Esophagus (tissue), 2 donors: Measurements from ENCODE around the gene GRHL1. TPM values are rescaled to one million over a fixed set of nuclear protein-coding genes. Genes with fewer than 3 reads are reported as not detected.
A peak's percentile ranks its signal among the peaks of the same experiment; 100 is the strongest.

Source experiments
- H3K27ac ChIP-seq, 2 donors: one replicate each; pipeline ENCODE4 v1.5.1; 2013; ENCODE audit warnings: low read depth in 2 of 2, mild to moderate bottlenecking in 2 of 2, inconsistent platforms in 1 of 2, low read length in 1 of 2, moderate library complexity in 1 of 2
- H3K27me3 ChIP-seq, 2 donors: one replicate each; pipeline ENCODE4 v1.6.1; 2013; ENCODE audit warnings: low read length in 2 of 2, control low read depth in 1 of 2, mild to moderate bottlenecking in 1 of 2; ENCODE audit not compliant: insufficient read depth in 2 of 2, control insufficient read depth in 1 of 2
- H3K36me3 ChIP-seq, 2 donors: one replicate each; pipeline ENCODE4 v1.6.1; 2013; ENCODE audit warnings: low read length in 1 of 2; ENCODE audit not compliant: control insufficient read depth in 2 of 2, insufficient read depth in 2 of 2
- H3K4me1 ChIP-seq, 2 donors: one replicate each; pipeline ENCODE4 v1.6.1; 2013; ENCODE audit warnings: low read length in 1 of 2; ENCODE audit not compliant: control insufficient read depth in 2 of 2, insufficient read depth in 2 of 2
- H3K4me3 ChIP-seq, 2 donors: one replicate each; pipeline ENCODE4 v1.5.1; 2013; ENCODE audit warnings: low read length in 2 of 2, mild to moderate bottlenecking in 2 of 2, low read depth in 1 of 2, moderate library complexity in 1 of 2
- H3K9me3 ChIP-seq, 2 donors: one replicate each; pipeline ENCODE4 v1.6.1; 2013; ENCODE audit warnings: mild to moderate bottlenecking in 2 of 2, low read depth in 1 of 2, low read length in 1 of 2, moderate library complexity in 1 of 2; ENCODE audit not compliant: control insufficient read depth in 2 of 2, insufficient read depth in 1 of 2
- WGBS, 2 donors: extraction: QIAGEN DNeasy Blood & Tissue Kit; methylation state at CpG; one replicate each; pipeline ENCODE4 v1.1.7; 2013; 5-methylcytosine and 5-hydroxymethylcytosine counted together
- polyA plus RNA-seq, 2 donors: library from polyadenylated mRNA; stranded (reverse); fragments of 200-250 nt; gene quantifications; one replicate each; pipeline ENCODE4 v1.2.3, GENCODE V29; 2013
- donor health status: healthy with polysubstance abuse.
- donor health status: Bipolar disorder and iron deficiency.

GRHL1 gene
- polyA plus RNA-seq, 2 donors, result 61.8 to 94.7 TPM

- Histone ChIP-seq H3K36me3 (peaks cover 0 to 2% of the 10 kb centered on the region in 2 donors), H3K4me3 (peak overlapping the region; percentile 42 to 75), H3K27me3 (no peaks in the 10 kb centered on the region), H3K9me3 (no peaks in the 10 kb centered on the region), H3K4me1 (peaks cover 0 to 3% of the 10 kb centered on the region in 2 donors), H3K27ac (peak overlapping the region; percentile 33 to 63)
- WGBS, 2 donors, result 60 to 92% methylated on average over 3 of the region's 3 CpGs
Observed at GRCh38 chr2:9954136-9954535, 2.6 kb downstream of the GRHL1 start.

DNA sequence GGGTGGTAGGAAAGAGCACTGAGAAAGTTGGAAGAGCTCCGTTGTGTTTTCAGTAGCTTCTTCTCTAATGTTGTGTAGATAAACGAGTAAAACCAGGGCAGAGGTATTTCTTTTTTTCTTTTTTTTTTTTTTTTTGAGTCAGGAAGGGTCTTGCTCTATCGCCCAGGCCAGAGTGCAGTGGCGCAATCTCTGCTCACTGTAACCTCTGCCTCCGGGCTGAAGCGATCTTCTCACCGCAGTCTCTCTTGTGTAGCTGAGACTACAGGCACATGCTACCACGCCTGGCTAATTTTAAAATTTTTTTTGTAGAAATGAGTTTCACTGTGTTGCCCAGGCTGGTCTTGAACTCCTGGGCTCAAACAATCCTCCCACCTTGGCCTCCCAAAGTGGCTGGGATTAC is 6.6 kb downstream of the GRHL1 start:
- Histone ChIP-seq H3K4me3 (no peak overlapping the region), H3K27me3 (no peaks in the 10 kb centered on the region), H3K36me3 (peaks cover 2 to 7% of the 10 kb centered on the region in 2 donors), H3K27ac (no peak overlapping the region), H3K9me3 (no peaks in the 10 kb centered on the region), H3K4me1 (no peaks in the 10 kb centered on the region)
- WGBS, 2 donors, result 93 to 95% methylated on average over 8 of the region's 8 CpGs

DNA sequence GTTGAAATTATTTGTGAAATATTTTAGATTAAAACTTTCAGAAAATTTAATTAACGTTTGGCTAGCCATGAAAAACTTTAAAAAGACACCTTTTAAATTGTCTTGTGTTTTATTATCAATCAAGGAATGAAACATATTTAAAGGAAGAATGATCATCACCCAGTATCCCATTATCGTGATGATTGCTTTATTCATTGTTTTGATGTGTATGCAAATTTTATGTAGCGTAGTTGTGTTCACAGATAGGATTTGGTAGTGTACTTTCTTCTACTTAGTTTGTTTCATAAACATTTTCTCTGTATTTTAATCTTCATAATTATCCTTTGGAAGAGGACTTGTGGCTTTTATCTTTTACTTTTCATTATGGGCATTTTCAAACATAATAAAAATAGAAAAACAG is 7.8 kb downstream of the GRHL1 start:
- H3K4me3 ChIP-seq, result no peak overlapping the region
- no peaks in the 10 kb centered on the region for H3K27me3 ChIP-seq
- H3K9me3 ChIP-seq, result no peaks in the 10 kb centered on the region
- no peak overlapping the region for H3K27ac ChIP-seq
- 94% methylated on average over 3 of the region's 3 CpGs for WGBS, 2 donors
- H3K4me1 ChIP-seq, result no peaks in the 10 kb centered on the region
- H3K36me3 ChIP-seq, result peaks cover 3 to 10% of the 10 kb centered on the region in 2 donors

- Histone ChIP-seq H3K4me3 (no peak overlapping the region), H3K4me1 (no peaks in the 10 kb centered on the region), H3K27ac (no peak overlapping the region), H3K9me3 (no peaks in the 10 kb centered on the region), H3K27me3 (no peaks in the 10 kb centered on the region), H3K36me3 (peaks cover 5 to 9% of the 10 kb centered on the region in 2 donors)
- WGBS, 2 donors, result 79 to 82% methylated on average over 10 of the region's 10 CpGs
Observed at GRCh38 chr2:9961013-9961412, 9.5 kb downstream of the GRHL1 start.

- H3K4me1 ChIP-seq, result no peaks in the 10 kb centered on the region
- H3K27me3 ChIP-seq, result no peaks in the 10 kb centered on the region
- H3K9me3 ChIP-seq, result no peaks in the 10 kb centered on the region
- peaks cover 5 to 18% of the 10 kb centered on the region in 2 donors for H3K36me3 ChIP-seq
- 78 to 82% methylated on average over 7 of the region's 7 CpGs for WGBS, 2 donors
- no peak overlapping the region for H3K27ac ChIP-seq
- H3K4me3 ChIP-seq, result no peak overlapping the region
Observed at GRCh38 chr2:9964334-9964980, 13.0 kb downstream of the GRHL1 start.

GRCh38 chr2:9965119-9965822 is 13.8 kb downstream of the GRHL1 start:
- no peak overlapping the region for H3K27ac ChIP-seq

DNA sequence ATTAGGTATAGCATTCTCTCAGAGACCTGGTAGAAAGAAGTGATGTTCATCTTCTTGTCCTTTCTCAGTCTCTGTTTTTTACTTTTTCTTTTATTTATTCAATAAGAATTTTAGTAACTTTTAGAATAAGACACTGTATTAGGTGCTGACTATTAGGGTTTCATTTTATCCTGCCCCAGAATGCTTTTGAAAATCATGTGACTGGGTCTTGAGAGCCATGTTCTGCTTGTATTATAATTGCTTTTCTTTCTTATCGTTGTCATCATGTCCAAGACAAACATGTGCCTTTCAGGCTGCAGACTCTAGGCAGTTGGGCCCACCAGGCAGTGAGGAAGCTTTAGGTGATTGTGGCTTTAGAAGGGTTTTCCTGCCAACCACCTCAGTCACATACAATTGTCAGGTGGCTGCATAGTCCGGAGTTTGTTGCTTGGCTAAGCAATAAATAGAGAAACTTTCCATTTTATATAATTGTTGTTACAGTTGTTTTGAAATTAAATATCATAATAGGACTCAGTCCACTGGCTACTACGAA is 15.1 kb downstream of the GRHL1 start:
- Histone ChIP-seq H3K4me3 (no peak overlapping the region), H3K27ac (peak overlapping the region; percentile 51 to 78), H3K4me1 (no peaks in the 10 kb centered on the region), H3K9me3 (no peaks in the 10 kb centered on the region), H3K27me3 (no peaks in the 10 kb centered on the region), H3K36me3 (peaks cover 6 to 13% of the 10 kb centered on the region in 2 donors)
- 67 to 73% methylated on average over 3 of the region's 3 CpGs for WGBS, 2 donors

More at GRCh38 chr2:9965119-9965822, 13.8 kb downstream of the GRHL1 start:
- H3K27me3 ChIP-seq, result no peaks in the 10 kb centered on the region
- H3K36me3 ChIP-seq, result peaks cover 5 to 18% of the 10 kb centered on the region in 2 donors
- H3K4me3 ChIP-seq, result no peak overlapping the region
- WGBS, 2 donors, result 87 to 90% methylated on average over 8 of the region's 8 CpGs
- no peaks in the 10 kb centered on the region for H3K9me3 ChIP-seq
- H3K4me1 ChIP-seq, result no peaks in the 10 kb centered on the region

DNA sequence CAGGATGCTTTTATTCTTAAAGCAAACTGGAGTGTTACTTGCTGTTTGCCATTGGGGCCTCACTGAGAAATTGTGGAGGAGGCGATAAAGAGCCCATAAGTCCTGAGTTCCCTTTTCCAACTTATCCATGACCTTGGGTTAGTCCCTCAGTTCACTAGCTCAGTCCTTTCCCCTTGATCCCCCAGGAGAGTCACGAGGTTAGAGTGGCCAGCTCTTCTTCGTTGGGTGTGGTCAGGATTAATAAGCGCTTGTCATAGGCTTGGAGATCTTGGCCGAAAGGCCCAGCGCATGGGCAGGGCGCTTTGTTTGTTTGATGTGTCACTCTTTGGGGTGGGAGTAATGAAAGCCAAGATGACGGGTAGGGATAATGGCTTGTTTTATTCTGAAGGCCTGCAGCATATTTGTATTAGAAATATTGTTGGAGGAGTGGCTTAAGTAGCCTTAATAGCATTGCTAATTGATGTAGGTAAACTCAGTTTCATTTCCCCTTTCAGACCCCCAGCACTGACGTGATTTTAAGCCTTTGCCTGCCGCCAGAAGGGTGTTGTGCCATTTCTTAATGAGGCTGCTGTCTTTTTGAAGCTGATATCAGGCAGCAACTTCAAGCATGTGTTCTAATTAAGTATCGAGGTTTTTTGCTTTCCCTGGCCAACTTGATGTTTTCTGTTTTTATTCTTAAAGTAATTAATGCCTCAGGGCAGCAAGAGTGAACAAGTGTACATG is 15.7 kb downstream of the GRHL1 start:
- Histone ChIP-seq H3K27me3 (no peaks in the 10 kb centered on the region), H3K9me3 (no peaks in the 10 kb centered on the region), H3K27ac (peak overlapping the region; percentile 55 to 78), H3K36me3 (peaks cover 6 to 13% of the 10 kb centered on the region in 2 donors), H3K4me3 (no peak overlapping the region), H3K4me1 (peaks cover 0 to 1% of the 10 kb centered on the region in 2 donors)
- 68 to 70% methylated on average over 11 of the region's 11 CpGs for WGBS, 2 donors
